HG03439 (cell line): ENCODE measurements around the gene WDR19.
"Not testable (repeated sequence)": the region's sequence is repeated elsewhere in the genome, so short reads cannot be mapped to it uniquely, and the experiment has no call there.

Experiments used
- ATAC-seq: cut with Tn5 transposase; IDR thresholded peaks from one replicate; pipeline ENCODE4 v1.9.1; 2021; ENCODE audit warnings: mild to moderate bottlenecking, moderate library complexity; ENCODE audit not compliant: unreplicated experiment

Gene WDR19

GRCh38 chr4:39232100-39232499 lies 49.8 kb downstream of the WDR19 start:
- ATAC-seq: no peak

GRCh38 chr4:39233114-39233513 lies 50.8 kb downstream of the WDR19 start:
- ATAC-seq: no peak

GRCh38 chr4:39233783-39234182 lies 51.5 kb downstream of the WDR19 start:
- no peak for ATAC-seq

GRCh38 chr4:39235021-39235420 lies 52.7 kb downstream of the WDR19 start:
- ATAC-seq: no peak

- no peak for ATAC-seq
Measured at GRCh38 chr4:39235696-39236095, 53.4 kb downstream of the WDR19 start.

GRCh38 chr4:39237179-39237578 lies 54.9 kb downstream of the WDR19 start:
- ATAC-seq: no peak

- no peak for ATAC-seq
Measured at GRCh38 chr4:39243462-39243861, 61.1 kb downstream of the WDR19 start.

- ATAC-seq: no peak
Measured at GRCh38 chr4:39255266-39255665, 72.9 kb downstream of the WDR19 start.

GRCh38 chr4:39255871-39256270 lies 73.5 kb downstream of the WDR19 start:
- ATAC-seq: no peak

- ATAC-seq: no peak
Measured at GRCh38 chr4:39256436-39256835, 74.1 kb downstream of the WDR19 start.

GRCh38 chr4:39259571-39260330 lies 77.4 kb downstream of the WDR19 start:
- no peak for ATAC-seq

- no peak for ATAC-seq
Measured at GRCh38 chr4:39263895-39264294, 81.6 kb downstream of the WDR19 start.

- no peak for ATAC-seq
Measured at GRCh38 chr4:39274503-39274902, 92.2 kb downstream of the WDR19 start.

- not testable (repeated sequence) for ATAC-seq
Measured at GRCh38 chr4:39277661-39278060, 95.3 kb downstream of the WDR19 start.

- no peak for ATAC-seq
Measured at GRCh38 chr4:39278476-39278875, 96.1 kb downstream of the WDR19 start.

GRCh38 chr4:39279416-39279815 lies 97.1 kb downstream of the WDR19 start:
- ATAC-seq: no peak

GRCh38 chr4:39280770-39281169 lies 98.4 kb downstream of the WDR19 start:
- no peak for ATAC-seq

GRCh38 chr4:39285111-39285795 lies 102.9 kb downstream of the WDR19 start:
- no peak for ATAC-seq

GRCh38 chr4:39285853-39286252 lies 103.5 kb downstream of the WDR19 start:
- no peak for ATAC-seq

GRCh38 chr4:39286263-39286662 lies 103.9 kb downstream of the WDR19 start:
- ATAC-seq: no peak

- ATAC-seq: no peak
Measured at GRCh38 chr4:39287223-39287622, 104.9 kb downstream of the WDR19 start.

- no peak for ATAC-seq
Measured at GRCh38 chr4:39291686-39292085, 109.4 kb downstream of the WDR19 start.
